ENCODE measurements around the gene MFSD6.

DNA sequence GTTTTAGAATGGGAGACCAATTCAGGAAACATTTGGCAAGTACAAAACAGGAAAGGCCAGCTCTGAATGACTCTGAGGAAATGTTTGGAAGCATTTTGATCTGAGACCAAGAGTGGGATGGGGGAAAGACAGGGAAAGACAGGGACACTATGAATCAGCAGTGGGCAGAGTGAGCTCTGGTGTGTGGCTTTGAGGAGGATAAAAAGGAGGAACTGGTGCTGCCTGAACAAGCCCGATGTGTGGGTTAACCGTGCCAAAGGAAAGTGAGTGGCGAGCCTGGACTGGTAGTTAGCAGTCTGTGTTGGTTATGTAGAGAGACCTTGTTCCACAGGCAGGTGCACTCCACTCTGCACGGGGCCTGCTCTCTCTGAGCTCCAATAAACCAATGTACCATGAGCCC is 5.3 kb downstream of the MFSD6 start:
- TF ChIP-seq, protein P1, sequence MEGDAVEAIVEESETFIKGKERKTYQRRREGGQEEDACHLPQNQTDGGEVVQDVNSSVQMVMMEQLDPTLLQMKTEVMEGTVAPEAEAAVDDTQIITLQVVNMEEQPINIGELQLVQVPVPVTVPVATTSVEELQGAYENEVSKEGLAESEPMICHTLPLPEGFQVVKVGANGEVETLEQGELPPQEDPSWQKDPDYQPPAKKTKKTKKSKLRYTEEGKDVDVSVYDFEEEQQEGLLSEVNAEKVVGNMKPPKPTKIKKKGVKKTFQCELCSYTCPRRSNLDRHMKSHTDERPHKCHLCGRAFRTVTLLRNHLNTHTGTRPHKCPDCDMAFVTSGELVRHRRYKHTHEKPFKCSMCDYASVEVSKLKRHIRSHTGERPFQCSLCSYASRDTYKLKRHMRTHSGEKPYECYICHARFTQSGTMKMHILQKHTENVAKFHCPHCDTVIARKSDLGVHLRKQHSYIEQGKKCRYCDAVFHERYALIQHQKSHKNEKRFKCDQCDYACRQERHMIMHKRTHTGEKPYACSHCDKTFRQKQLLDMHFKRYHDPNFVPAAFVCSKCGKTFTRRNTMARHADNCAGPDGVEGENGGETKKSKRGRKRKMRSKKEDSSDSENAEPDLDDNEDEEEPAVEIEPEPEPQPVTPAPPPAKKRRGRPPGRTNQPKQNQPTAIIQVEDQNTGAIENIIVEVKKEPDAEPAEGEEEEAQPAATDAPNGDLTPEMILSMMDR (IDR thresholded peaks at IDR 0.05): no peak
- TF ChIP-seq NR1H2 (CRISPR knock-in tag; IDR thresholded peaks at IDR 0.05) (no peak), FOXK1 (CRISPR knock-in tag; IDR thresholded peaks at IDR 0.05) (no peak), ZBTB21 (CRISPR knock-in tag; IDR thresholded peaks at IDR 0.05; ENCODE audit: borderline replicate concordance) (no peak), TEAD4 (CRISPR knock-in tag; IDR thresholded peaks at IDR 0.05) (no peak), ZNF671 (CRISPR knock-in tag; IDR thresholded peaks at IDR 0.05) (no peak), ZNF121 (CRISPR knock-in tag; IDR thresholded peaks at IDR 0.05) (no peak)
- TF ChIP-seq, protein P2, sequence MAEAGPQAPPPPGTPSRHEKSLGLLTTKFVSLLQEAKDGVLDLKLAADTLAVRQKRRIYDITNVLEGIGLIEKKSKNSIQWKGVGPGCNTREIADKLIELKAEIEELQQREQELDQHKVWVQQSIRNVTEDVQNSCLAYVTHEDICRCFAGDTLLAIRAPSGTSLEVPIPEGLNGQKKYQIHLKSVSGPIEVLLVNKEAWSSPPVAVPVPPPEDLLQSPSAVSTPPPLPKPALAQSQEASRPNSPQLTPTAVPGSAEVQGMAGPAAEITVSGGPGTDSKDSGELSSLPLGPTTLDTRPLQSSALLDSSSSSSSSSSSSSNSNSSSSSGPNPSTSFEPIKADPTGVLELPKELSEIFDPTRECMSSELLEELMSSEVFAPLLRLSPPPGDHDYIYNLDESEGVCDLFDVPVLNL (CRISPR knock-in tag; IDR thresholded peaks at IDR 0.05; ENCODE audit: borderline replicate concordance, low read depth): no peak
- TF ChIP-seq, protein P3, sequence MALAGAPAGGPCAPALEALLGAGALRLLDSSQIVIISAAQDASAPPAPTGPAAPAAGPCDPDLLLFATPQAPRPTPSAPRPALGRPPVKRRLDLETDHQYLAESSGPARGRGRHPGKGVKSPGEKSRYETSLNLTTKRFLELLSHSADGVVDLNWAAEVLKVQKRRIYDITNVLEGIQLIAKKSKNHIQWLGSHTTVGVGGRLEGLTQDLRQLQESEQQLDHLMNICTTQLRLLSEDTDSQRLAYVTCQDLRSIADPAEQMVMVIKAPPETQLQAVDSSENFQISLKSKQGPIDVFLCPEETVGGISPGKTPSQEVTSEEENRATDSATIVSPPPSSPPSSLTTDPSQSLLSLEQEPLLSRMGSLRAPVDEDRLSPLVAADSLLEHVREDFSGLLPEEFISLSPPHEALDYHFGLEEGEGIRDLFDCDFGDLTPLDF (CRISPR knock-in tag; IDR thresholded peaks at IDR 0.05): no peak
- TF ChIP-seq, protein P4, sequence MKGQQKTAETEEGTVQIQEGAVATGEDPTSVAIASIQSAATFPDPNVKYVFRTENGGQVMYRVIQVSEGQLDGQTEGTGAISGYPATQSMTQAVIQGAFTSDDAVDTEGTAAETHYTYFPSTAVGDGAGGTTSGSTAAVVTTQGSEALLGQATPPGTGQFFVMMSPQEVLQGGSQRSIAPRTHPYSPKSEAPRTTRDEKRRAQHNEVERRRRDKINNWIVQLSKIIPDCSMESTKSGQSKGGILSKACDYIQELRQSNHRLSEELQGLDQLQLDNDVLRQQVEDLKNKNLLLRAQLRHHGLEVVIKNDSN (CRISPR knock-in tag; IDR thresholded peaks at IDR 0.05): no peak
